ENCODE results near the gene ZFAND3.

- TF ChIP-seq CTCF (IDR thresholded peaks at IDR 0.05; ENCODE audit: borderline replicate concordance, extremely low read depth, low read length, poor library complexity, severe bottlenecking) (no peak), EZH2 (IDR thresholded peaks at IDR 0.05; ENCODE audit: borderline replicate concordance, low read depth, low read length, severe bottlenecking) (no peak)
Observed at GRCh38 chr6:38167598-38167997, 348.1 kb downstream of the ZFAND3 start.
